GM19438 (cell line): ENCODE measurements around the gene CTNND1.
"Not testable (repeated sequence)": the region's sequence is repeated elsewhere in the genome, so short reads cannot be mapped to it uniquely, and the experiment has no call there.

ENCODE experiments used
- ATAC-seq: cut with Tn5 transposase; IDR thresholded peaks from one replicate; pipeline ENCODE4 v1.9.1; 2021; ENCODE audit warnings: low read depth; ENCODE audit not compliant: unreplicated experiment

Gene CTNND1

GRCh38 chr11:57761301-57762234 is at the start of gene CTNND1:
TSS of gene CTNND1 (plus strand) at chr11:57761802. CDS start at chr11:57791479, 29,677 bp downstream.
- ATAC-seq = peak; percentile 94

GRCh38 chr11:57712256-57713150 is 49.1 kb upstream of the CTNND1 start, which contains the start of gene TMX2:
TSS of gene TMX2 (plus strand) at chr11:57712593. CDS start at chr11:57712619, 26 bp downstream.
- ATAC-seq = peak; percentile 88

GRCh38 chr11:57713835-57714234 is 47.8 kb upstream of the CTNND1 start:
- no peak for ATAC-seq

GRCh38 chr11:57716726-57717125 is 44.9 kb upstream of the CTNND1 start:
- ATAC-seq = not testable (repeated sequence)

GRCh38 chr11:57727185-57727584 is 34.4 kb upstream of the CTNND1 start:
- no peak for ATAC-seq

GRCh38 chr11:57728829-57729228 is 32.8 kb upstream of the CTNND1 start:
- no peak for ATAC-seq

GRCh38 chr11:57729479-57729878 is 32.1 kb upstream of the CTNND1 start:
- no peak for ATAC-seq

- ATAC-seq = no peak
These were observed 28.9 kb upstream of the CTNND1 start for GRCh38 chr11:57732661-57733060.

GRCh38 chr11:57735619-57736298 is 25.8 kb upstream of the CTNND1 start:
- ATAC-seq = peak; percentile 73

GRCh38 chr11:57741132-57742086 is 20.2 kb upstream of the CTNND1 start, which contains the start of gene SELENOH:
TSS of gene SELENOH (plus strand) at chr11:57741491. CDS start at chr11:57741596, 105 bp downstream.
- ATAC-seq = peak; percentile 88

- ATAC-seq = peak; percentile 0
These were observed 19.5 kb upstream of the CTNND1 start for GRCh38 chr11:57742087-57742452.

- ATAC-seq = no peak
These were observed 17.2 kb upstream of the CTNND1 start for GRCh38 chr11:57744357-57744756.

- no peak for ATAC-seq
These were observed 16.4 kb upstream of the CTNND1 start for GRCh38 chr11:57745206-57745605.

- ATAC-seq = no peak
These were observed 14.7 kb upstream of the CTNND1 start for GRCh38 chr11:57746920-57747319.

- no peak for ATAC-seq
These were observed 10.4 kb upstream of the CTNND1 start for GRCh38 chr11:57751176-57751575.

- no peak for ATAC-seq
These were observed 9.8 kb upstream of the CTNND1 start, which contains the start of gene BTBD18 for GRCh38 chr11:57751676-57752253. TSS of gene BTBD18 (minus strand) at chr11:57751819. CDS start at chr11:57751188, 631 bp downstream.

- no peak for ATAC-seq
These were observed 8.6 kb upstream of the CTNND1 start for GRCh38 chr11:57752954-57753353.

GRCh38 chr11:57758174-57758573 is 3.4 kb upstream of the CTNND1 start:
- no peak for ATAC-seq
